GM12874 (cell line): ENCODE results near the gene PPBP.

ENCODE experiments used
- CTCF ChIP-seq: IDR thresholded peaks from 2 replicates; pipeline ENCODE4 v1.5.1; 2011; ENCODE audit warnings: low read depth, mild to moderate bottlenecking, control low read depth, low read length, moderate library complexity; ENCODE audit not compliant: insufficient read depth

The PPBP gene

GRCh38 chr4:73988061-73988460 lies at the start of gene PPBP:
PPBP (minus strand) TSS chr4:73988190; CDS start chr4:73988103, 87 bp downstream.
- no peak for TF ChIP-seq CTCF

- TF ChIP-seq CTCF: no peak
Measured at GRCh38 chr4:74037076-74037955, 49.3 kb upstream of the PPBP start.

GRCh38 chr4:74033739-74034138 lies 45.7 kb upstream of the PPBP start:
- no peak for TF ChIP-seq CTCF

GRCh38 chr4:74032064-74032463 lies 44.1 kb upstream of the PPBP start:
- no peak for TF ChIP-seq CTCF

GRCh38 chr4:74031576-74031975 lies 43.6 kb upstream of the PPBP start:
- TF ChIP-seq CTCF: no peak

GRCh38 chr4:74030285-74030684 lies 42.3 kb upstream of the PPBP start:
- TF ChIP-seq CTCF: no peak

GRCh38 chr4:74028504-74028903 lies 40.5 kb upstream of the PPBP start:
- TF ChIP-seq CTCF: no peak
